Subcutaneous abdominal adipose tissue (tissue), 5 donors: ENCODE results near the gene FMNL2.
A peak's percentile ranks its signal among the peaks of the same experiment; 100 is the strongest.

Experiments
- H3K27ac ChIP-seq: one replicate; pipeline ENCODE4 v1.7.0; 2013; ENCODE audit warnings: low read depth, mild to moderate bottlenecking, inconsistent platforms, low read length, moderate library complexity
- H3K27me3 ChIP-seq, 5 donors: one replicate each; pipeline ENCODE4 v1.7.0; 2013; ENCODE audit warnings: low read length in 5 of 5, inconsistent platforms in 1 of 5; ENCODE audit not compliant: control insufficient read depth in 5 of 5, insufficient read depth in 4 of 5
- H3K36me3 ChIP-seq, 5 donors: one replicate each; pipeline ENCODE4 v1.7.0; 2013; ENCODE audit warnings: low read length in 5 of 5; ENCODE audit not compliant: control insufficient read depth in 5 of 5, insufficient read depth in 5 of 5
- H3K4me1 ChIP-seq, 5 donors: one replicate each; pipeline ENCODE4 v1.7.0; 2013; ENCODE audit warnings: low read length in 5 of 5, mild to moderate bottlenecking in 3 of 5, moderate library complexity in 1 of 5; ENCODE audit not compliant: control insufficient read depth in 5 of 5, insufficient read depth in 5 of 5
- H3K4me3 ChIP-seq, 5 donors: one replicate each; pipeline ENCODE4 v1.7.0; 2013; ENCODE audit warnings: low read length in 5 of 5, low read depth in 1 of 5
- H3K9ac ChIP-seq, 5 donors: one replicate each; pipeline ENCODE4 v1.7.0; 2013; ENCODE audit warnings: low read length in 5 of 5, mild to moderate bottlenecking in 4 of 5, moderate library complexity in 3 of 5
- H3K9me3 ChIP-seq, 5 donors: one replicate each; pipeline ENCODE4 v1.7.0; 2013; ENCODE audit warnings: low read length in 5 of 5; ENCODE audit not compliant: control insufficient read depth in 5 of 5
- donor health status: healthy.
- donor health status: healthy.
- donor health status: healthy.
- donor health status: healthy.
- donor health status: healthy.

Gene FMNL2

DNA sequence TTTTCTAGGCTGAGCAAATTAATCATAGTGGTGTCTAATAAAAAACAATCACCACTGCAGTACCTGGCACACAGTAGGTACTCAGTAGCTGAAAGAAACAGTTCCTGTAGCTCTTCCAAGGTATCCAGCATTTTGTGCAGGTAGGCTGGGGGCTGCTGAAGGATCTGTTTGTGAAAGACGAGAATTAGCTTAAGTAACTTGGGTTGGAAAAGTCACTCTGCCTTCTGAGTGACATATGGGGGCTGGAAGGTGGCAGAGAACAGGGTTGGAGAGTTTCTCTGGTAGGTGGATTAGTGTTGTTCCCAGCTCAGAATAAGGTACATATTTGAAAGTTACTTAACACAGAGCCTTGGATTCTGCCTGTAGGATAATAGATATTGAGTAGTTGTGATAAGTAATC is 72.8 kb downstream of the FMNL2 start:
- H3K27me3 ChIP-seq, result no peaks in the 10 kb centered on the region
- peak overlapping the region; percentile 32 for H3K27ac ChIP-seq
- H3K9ac ChIP-seq, result peak overlapping the region in 3 of 5 donors; percentile 48 to 57 (median 57)
- H3K4me3 ChIP-seq, result no peak overlapping the region
- H3K36me3 ChIP-seq, result no peaks in the 10 kb centered on the region
- H3K9me3 ChIP-seq, result no peaks in the 10 kb centered on the region
- peaks cover 8 to 71% (median 29%) of the 10 kb centered on the region in 5 donors for H3K4me1 ChIP-seq

DNA sequence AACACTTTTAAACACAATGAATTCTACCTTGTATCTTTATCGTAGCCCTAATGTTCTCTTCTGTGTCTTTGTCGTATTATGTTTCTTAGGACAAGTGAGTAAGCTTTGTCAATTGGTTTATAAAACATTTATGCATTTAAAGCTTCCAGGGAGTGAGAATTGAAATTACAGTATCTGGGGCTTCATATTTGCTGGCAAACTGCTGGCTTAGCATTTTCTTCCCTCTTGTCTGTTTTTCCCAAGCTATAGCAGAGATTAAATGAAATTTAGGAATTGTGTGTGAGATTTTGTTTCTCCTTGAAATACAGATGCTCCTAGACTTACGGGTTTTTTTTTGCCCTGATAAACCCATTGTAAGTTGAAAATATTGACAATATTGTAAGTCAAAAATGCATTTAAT is 73.3 kb downstream of the FMNL2 start:
- Histone ChIP-seq H3K9ac (no peak overlapping the region), H3K36me3 (no peaks in the 10 kb centered on the region), H3K4me1 (peaks cover 5 to 66% (median 27%) of the 10 kb centered on the region in 5 donors), H3K27me3 (no peaks in the 10 kb centered on the region), H3K27ac (peak overlapping the region; percentile 32), H3K9me3 (no peaks in the 10 kb centered on the region), H3K4me3 (no peak overlapping the region)

DNA sequence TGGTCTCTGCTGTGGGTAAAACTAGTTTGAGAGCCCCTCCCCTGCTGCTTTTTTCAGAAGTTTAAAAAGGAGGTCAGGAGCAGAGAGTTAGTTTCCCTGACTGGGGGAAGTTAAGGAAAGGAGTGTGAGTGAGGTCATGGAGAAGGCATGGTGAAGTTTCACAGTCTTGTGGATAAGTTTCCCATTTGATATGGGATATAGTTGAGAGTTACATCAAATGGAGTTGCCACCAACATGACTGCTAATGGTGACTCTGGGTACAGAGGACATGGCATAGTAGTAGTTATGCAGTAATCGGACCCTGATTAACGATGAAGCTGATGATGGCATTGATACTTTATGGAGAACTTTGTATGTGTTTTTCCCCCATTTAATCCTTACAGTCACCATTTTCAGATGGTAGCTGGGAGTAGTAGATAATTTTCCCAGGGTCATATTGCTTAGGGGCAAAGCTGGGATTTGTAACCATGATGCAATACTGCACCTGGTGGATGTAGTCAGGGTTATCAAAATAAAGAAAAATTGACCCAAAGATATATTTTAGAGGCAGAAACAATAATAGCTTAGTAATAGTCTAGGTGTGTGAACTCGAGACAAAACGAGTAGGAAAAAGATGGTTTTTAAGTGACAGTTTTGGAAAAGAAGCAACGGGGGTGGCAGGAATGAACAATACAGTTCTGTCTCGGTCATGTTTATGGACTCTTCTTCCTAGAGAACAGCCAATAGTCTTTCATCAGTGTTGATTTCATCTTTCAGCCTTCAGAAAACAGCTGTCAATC is 74.6 kb downstream of the FMNL2 start:
- no peak overlapping the region for H3K9ac ChIP-seq
- no peaks in the 10 kb centered on the region for H3K9me3 ChIP-seq
- H3K27me3 ChIP-seq, result no peaks in the 10 kb centered on the region
- no peak overlapping the region for H3K27ac ChIP-seq
- H3K36me3 ChIP-seq, result no peaks in the 10 kb centered on the region
- peaks cover 5 to 53% (median 22%) of the 10 kb centered on the region in 5 donors for H3K4me1 ChIP-seq
- H3K4me3 ChIP-seq, result no peak overlapping the region

DNA sequence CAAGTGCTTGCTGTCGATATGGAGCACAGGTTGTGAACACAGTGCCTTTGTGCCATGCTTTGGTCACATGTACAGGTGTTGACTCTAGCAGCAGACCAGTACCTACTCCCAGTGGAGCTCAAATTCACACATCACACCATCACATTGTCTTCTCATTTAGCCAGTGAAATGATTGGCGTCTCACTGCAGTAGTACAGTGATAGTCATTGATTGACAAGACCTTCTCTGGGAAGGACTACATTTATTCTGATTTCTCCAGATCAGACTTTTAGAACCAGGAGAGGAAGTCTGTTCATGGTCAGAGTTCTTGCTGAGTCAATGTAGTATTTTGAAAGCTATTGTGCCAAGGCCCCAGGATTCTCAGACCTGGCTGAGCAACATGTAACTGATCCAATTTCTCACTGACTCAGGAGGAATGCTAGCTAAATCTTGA is 75.2 kb downstream of the FMNL2 start:
- Histone ChIP-seq H3K9me3 (no peaks in the 10 kb centered on the region), H3K27me3 (no peaks in the 10 kb centered on the region), H3K4me1 (peaks cover 2 to 47% (median 23%) of the 10 kb centered on the region in 5 donors), H3K4me3 (no peak overlapping the region), H3K36me3 (no peaks in the 10 kb centered on the region), H3K9ac (no peak overlapping the region), H3K27ac (no peak overlapping the region)

DNA sequence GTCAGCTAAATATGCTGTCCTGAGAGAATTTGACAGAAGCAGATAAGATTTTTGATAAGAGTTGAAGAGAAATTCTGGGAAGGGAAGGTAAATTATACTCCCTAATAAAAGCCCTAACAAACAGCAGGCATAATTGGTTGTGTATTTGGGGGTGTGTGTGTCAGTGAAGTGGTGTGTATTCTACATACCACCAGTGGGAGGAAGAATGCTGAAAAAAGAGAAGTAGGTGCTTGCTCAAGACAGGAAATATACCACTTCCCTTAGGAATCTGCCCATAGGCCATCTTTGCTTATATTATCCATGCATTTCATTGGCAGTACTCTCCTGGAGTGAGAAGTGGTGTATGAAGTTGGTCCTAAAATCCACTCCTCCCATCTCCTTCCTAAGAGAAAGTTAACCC is 76.2 kb downstream of the FMNL2 start:
- Histone ChIP-seq H3K9me3 (no peaks in the 10 kb centered on the region), H3K4me3 (no peak overlapping the region), H3K36me3 (no peaks in the 10 kb centered on the region), H3K27ac (no peak overlapping the region), H3K4me1 (peaks cover 0 to 37% (median 30%) of the 10 kb centered on the region in 5 donors), H3K9ac (no peak overlapping the region), H3K27me3 (no peaks in the 10 kb centered on the region)

DNA sequence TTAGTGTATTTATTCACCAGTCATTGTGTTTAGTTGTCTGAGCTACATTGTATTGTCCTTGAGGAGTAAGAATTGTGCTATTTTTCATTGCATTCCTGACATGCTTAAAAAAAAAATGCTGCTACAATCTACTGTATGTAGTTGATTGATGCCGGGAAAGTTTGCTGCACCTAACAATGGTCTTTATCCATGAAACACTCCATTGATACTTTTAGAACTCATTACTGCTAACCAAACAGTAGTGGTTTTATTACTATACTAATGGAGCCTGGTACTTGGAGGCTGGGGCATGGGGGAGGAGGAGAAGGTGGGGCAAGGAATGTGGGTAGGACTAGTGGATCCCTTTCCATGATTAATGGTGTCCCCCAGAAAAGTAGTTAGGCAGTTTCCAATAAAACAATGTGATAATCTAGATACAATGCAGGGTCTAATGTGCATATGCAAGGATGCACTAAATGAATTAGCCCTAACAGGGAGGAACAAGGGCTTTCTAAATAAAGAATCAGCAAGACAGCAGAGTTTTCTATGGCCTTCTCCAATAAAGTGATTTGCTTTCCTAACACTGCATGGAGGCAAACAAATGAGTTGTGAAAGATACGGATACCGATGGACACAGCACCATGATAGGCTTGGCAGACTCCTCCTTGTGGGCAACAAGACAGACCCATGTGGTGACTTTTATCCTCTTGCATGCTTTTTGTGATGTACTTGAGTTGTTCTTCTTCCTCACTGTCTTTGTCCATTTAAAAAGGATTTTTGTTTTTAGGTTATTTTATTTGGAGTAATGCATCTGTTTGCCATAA is 78.5 kb downstream of the FMNL2 start:
- H3K4me3 ChIP-seq, result no peak overlapping the region
- H3K9me3 ChIP-seq, result no peaks in the 10 kb centered on the region
- H3K4me1 ChIP-seq, result peaks cover 0 to 32% (median 19%) of the 10 kb centered on the region in 5 donors
- no peak overlapping the region for H3K27ac ChIP-seq
- no peaks in the 10 kb centered on the region for H3K27me3 ChIP-seq
- H3K36me3 ChIP-seq, result no peaks in the 10 kb centered on the region
- H3K9ac ChIP-seq, result no peak overlapping the region

DNA sequence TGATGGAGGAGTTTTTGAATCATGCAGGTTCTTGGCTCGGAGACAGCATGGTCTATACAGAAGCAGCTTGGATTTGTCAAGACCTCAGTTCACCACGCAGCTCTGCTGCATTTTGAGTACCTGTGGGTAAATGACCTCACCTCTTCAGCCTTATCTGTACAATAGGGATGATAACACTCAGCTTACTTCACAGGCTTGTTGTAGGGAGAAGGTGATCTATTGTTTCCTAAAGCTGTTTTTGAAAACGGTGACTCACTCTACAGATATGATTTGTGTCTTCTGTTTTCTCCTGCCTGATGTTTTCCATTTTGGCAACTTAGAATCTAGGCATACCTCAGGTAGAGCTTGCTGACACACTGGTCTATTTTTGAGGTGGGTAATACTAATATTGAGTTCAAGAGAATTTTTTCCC is 80.3 kb downstream of the FMNL2 start:
- no peaks in the 10 kb centered on the region for H3K27me3 ChIP-seq
- no peak overlapping the region for H3K27ac ChIP-seq
- H3K36me3 ChIP-seq, result no peaks in the 10 kb centered on the region
- H3K4me1 ChIP-seq, result peaks cover 0 to 30% (median 19%) of the 10 kb centered on the region in 5 donors
- H3K9me3 ChIP-seq, result no peaks in the 10 kb centered on the region
- H3K4me3 ChIP-seq, result no peak overlapping the region
- H3K9ac ChIP-seq, result no peak overlapping the region

DNA sequence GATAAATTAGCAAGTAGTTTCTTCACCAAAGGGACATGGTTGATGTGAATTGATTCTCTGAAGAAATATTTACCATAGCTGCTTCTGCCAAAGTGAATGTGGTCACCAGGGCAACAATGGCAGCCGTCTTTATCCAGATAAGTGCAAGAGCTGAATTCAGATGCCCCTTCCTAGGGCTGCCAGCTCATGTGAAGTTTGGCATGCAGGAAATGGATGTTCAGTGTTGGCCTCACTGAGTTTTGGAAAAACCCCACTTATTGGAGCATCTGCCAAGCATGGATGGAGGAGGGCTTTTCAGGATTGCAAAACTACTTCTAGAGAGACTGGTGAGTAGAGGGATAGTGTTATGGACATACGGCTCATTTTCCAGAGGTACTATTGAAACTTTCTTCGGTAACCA is 80.8 kb downstream of the FMNL2 start:
- Histone ChIP-seq H3K9me3 (no peaks in the 10 kb centered on the region), H3K36me3 (no peaks in the 10 kb centered on the region), H3K27ac (no peak overlapping the region), H3K9ac (no peak overlapping the region), H3K4me3 (no peak overlapping the region), H3K4me1 (peaks cover 0 to 25% (median 19%) of the 10 kb centered on the region in 5 donors), H3K27me3 (no peaks in the 10 kb centered on the region)

DNA sequence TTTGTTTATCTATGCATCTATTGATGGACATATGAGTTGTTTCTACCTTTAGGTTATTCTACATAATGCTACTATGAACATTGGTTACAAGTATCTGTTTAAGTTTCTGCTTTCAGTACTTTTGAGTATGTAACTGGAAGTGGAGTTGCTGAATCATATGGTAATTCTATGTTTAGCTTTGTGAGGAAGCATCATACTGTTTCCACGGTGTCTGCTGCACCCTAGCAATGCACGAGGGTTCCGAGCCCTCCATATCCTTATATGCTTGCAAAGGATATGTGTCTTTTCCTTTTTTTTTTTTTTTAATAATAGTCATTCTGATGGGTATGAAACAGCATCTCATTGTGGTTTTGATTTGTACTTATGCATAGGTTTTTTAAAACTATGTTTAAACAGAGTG is 83.7 kb downstream of the FMNL2 start:
- Histone ChIP-seq H3K27ac (no peak overlapping the region), H3K27me3 (no peaks in the 10 kb centered on the region), H3K9ac (no peak overlapping the region), H3K4me1 (peaks cover 3 to 33% (median 24%) of the 10 kb centered on the region in 5 donors), H3K4me3 (no peak overlapping the region), H3K9me3 (no peaks in the 10 kb centered on the region), H3K36me3 (no peaks in the 10 kb centered on the region)

DNA sequence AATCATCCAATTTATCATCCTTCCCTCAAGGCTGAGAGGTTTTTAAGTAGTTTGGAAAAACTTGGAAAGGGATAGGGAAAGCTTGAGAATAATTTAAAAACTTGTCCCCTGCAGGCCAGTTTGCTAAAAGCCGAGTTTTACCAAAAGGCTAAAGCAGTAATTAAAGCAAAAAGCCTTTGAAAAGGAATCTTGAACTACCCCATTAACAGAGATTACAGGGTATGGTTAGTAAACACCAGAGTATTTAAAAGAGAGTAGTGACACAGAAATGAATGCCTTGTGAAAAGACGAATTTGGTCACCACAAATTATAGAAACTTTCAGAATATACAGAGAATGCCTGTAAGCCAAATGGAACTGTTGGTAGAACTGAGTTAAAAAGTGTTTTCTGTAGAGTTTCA is 85.0 kb downstream of the FMNL2 start:
- Histone ChIP-seq H3K9ac (no peak overlapping the region), H3K4me1 (peaks cover 3 to 32% (median 24%) of the 10 kb centered on the region in 5 donors), H3K27ac (no peak overlapping the region), H3K4me3 (no peak overlapping the region), H3K36me3 (no peaks in the 10 kb centered on the region), H3K27me3 (no peaks in the 10 kb centered on the region), H3K9me3 (no peaks in the 10 kb centered on the region)
